Loucy (cell line): ENCODE measurements around the gene GNAO1.

Experiments used
- EZH2phosphoT487 ChIP-seq: fragments of 200-600 bp; IDR thresholded peaks from 2 replicates; pipeline ENCODE4 v1.6.1; 2018; ENCODE audit warnings: antibody characterized with exemption, mild to moderate bottlenecking, moderate library complexity, borderline replicate concordance
- TF ChIP-seq, protein P1 (sequence below): fragments of 200-600 bp; sonication (generic); conservative IDR thresholded peaks from 2 replicates; pipeline ENCODE4 v1.5.1; 2014; ENCODE audit warnings: mild to moderate bottlenecking, antibody characterized with exemption, low read length

DNA sequence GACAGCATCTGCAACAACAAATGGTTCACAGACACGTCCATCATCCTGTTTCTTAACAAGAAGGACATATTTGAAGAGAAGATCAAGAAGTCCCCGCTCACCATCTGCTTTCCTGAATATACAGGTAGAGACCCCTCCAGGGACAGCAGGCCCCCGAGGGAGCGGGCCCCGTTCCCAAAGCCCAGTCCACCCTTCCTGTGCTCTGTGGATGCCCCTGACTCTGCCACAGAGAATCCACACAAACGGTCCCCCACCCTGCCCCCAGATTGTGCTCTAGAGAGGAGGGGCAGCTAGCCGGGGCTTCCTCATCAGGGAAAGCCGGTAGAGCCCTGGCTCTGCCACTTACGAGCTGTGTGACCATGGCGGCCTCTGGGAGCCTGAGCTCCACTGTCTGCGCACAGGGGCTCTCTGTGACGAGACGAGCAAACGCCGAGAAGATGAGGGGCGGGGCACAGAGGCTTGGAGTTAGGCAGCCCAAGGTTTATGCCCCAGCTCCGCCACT lies 149.6 kb downstream of the GNAO1 start:
- TF ChIP-seq, protein P1, sequence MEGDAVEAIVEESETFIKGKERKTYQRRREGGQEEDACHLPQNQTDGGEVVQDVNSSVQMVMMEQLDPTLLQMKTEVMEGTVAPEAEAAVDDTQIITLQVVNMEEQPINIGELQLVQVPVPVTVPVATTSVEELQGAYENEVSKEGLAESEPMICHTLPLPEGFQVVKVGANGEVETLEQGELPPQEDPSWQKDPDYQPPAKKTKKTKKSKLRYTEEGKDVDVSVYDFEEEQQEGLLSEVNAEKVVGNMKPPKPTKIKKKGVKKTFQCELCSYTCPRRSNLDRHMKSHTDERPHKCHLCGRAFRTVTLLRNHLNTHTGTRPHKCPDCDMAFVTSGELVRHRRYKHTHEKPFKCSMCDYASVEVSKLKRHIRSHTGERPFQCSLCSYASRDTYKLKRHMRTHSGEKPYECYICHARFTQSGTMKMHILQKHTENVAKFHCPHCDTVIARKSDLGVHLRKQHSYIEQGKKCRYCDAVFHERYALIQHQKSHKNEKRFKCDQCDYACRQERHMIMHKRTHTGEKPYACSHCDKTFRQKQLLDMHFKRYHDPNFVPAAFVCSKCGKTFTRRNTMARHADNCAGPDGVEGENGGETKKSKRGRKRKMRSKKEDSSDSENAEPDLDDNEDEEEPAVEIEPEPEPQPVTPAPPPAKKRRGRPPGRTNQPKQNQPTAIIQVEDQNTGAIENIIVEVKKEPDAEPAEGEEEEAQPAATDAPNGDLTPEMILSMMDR, result no peak
- no peak for TF ChIP-seq EZH2phosphoT487
